Mesenteric fat pad (tissue), 1 donor: ENCODE measurements around the gene C1QL4. TPM values are rescaled to one million over a fixed set of nuclear protein-coding genes. Genes with fewer than 3 reads are reported as not detected.

Experiments used
- DNase-seq: peaks from one replicate; pipeline ENCODE4 v3.0.0-alpha.2; 2020; ENCODE audit warnings: low spot score
- total RNA-seq: library from RNA; stranded (reverse); fragmentation: NEBNext Ultra II Directional; extraction: Animal tissue kit (Norgen Biotek cat#: 25700); gene quantifications from one replicate; pipeline ENCODE4 v1.2.1, GENCODE V29; 2021
- donor health status: DM: yes; HTN: yes; CAD: no.

Gene C1QL4
- total RNA-seq, 1 donor from 2014 or later, result not detected

DNA sequence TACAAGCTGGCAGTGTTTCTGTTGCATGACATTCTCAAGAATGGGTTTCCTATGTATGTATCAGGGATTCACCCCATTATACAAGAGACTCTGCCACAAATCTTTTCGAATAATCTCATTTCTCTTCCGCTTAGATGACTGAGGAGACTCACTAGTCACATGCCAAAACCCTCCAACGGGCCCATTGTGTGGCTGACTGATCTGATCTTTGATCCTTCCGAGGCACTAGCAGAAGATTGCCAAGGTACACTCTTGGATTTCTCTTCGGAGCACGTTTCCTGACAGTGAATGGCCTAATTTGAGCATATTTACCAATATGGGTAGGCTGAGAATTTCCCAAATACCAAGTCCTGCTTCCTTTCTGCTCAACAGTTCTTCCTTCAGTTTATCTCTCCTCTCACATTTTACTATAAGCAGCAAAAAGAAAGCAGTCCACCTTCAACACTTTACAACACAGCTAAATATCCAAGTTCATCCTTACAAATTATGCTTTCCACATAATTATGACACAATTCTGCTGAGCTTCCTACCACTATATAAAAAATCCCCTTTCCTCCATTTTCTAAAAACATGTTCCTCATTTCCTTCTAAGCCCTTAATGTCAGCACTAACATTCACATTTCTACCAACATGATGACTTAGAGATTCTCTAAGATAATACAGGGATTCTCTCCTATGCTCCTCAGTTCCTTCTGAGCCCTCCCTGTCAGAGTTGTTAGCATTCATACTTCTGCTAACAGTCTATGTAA, 31.1 kb downstream of the C1QL4 start:
- no peak for DNase-seq

DNA sequence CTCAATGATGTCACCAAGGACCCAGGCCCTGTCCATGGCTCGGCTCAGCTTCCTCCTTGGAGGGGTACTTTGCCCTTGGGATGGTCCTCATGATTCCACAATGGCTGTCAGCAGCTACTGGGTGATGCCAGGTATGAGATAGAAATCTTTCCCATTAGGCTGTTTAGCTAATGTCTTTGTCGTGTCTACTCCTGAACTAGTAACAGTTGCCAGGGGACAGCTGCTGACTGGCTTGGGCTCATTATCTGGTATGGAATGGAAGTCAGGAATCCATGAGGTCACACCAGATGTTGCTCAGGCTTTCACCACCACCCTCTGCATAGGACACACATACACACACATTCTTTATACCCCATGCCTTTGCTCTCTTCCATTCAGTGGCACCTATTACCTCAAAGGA, 32.8 kb downstream of the C1QL4 start:
- DNase-seq, result no peak

DNA sequence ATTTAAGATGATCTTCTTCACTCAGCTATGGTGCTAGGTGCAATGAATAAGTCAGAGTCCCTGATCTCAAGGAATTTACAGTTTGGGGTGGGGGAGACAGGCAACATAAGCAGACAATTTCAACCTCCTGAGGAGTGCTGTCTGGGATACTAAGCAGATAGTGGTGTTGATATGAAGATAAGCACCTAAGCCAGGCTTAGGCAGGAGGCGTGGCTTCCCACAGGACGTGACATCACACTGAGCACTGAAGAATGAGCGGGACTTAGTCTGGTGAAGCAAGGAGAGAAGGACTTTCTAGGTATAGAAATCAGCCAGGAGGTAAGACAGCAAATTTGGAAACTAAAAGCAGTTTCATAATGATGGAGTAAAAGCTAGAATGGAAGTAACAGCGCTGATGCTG, 35.2 kb downstream of the C1QL4 start:
- DNase-seq, result no peak

DNA sequence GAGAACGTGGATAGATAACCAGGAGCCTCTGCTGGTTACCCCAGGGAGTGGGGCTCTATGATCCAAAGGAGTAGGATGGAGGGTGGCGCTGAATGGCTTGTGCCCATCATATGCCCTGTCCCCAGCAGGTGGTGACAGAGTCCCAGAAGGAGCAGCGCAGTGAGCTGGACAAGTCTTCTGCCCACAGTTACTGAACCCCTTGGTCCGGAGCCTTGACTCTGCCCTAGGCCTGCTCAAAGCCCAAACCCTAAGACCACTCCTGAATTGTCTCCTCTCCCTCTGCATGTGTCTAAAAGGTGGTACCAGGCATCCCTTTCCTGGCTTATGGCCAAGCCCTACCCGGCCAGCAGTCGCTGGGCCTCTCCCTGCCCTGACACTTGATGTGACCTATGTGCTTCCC, 38.8 kb downstream of the C1QL4 start:
- DNase-seq, result no peak

DNA sequence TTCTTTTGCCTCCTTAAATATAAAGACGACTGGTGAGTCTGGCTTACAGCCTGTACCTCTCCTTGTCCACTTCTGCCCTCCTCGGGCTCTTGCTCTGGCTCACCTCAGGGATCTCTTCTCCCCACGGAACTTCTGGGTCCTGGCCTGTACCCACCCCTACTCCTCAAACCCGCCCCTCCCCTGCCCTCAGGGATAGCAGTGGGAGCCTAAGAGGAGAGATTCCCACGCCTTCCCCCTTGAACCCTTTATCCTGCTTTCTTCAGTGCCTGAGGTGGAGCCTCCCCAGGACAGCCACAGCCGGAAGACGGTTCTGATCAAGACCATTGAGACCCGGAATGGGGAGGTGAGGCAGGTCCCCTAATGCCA, 39.3 kb downstream of the C1QL4 start:
- no peak for DNase-seq

DNA sequence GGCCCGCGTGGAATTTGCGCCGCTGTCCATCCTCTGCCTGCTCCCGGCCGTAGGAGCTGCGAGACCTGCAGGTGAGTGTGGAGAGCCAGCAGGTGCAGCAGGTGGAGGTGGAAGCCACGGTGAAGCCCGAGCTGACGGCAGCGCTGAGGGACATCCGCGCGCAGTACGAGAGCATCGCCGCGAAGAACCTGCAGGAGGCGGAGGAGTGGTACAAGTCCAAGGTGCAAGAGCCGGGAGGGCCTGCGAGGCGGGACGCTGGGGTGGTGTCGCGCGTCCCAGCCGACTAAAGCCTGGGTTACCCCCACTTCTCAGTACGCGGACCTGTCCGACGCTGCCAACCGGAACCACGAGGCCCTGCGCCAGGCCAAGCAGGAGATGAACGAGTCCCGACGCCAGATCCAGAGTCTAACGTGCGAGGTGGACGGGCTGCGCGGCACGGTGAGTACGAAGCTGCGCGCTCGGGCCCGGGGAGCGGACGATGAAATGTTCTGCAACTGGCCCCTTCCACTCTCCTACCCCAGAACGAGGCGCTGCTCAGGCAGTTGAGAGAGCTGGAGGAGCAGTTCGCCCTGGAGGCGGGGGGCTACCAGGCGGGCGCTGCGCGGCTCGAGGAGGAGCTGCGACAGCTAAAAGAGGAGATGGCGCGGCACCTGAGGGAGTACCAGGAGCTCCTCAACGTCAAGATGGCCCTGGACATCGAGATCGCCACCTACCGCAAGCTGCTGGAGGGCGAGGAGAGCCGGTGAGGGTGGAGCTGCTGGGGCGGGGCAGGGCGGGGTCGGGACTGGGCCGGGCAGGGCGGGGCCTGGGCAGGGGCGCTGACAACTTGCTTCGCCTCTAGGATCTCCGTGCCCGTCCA, 39.9 kb downstream of the C1QL4 start:
- DNase-seq, result no peak

DNA sequence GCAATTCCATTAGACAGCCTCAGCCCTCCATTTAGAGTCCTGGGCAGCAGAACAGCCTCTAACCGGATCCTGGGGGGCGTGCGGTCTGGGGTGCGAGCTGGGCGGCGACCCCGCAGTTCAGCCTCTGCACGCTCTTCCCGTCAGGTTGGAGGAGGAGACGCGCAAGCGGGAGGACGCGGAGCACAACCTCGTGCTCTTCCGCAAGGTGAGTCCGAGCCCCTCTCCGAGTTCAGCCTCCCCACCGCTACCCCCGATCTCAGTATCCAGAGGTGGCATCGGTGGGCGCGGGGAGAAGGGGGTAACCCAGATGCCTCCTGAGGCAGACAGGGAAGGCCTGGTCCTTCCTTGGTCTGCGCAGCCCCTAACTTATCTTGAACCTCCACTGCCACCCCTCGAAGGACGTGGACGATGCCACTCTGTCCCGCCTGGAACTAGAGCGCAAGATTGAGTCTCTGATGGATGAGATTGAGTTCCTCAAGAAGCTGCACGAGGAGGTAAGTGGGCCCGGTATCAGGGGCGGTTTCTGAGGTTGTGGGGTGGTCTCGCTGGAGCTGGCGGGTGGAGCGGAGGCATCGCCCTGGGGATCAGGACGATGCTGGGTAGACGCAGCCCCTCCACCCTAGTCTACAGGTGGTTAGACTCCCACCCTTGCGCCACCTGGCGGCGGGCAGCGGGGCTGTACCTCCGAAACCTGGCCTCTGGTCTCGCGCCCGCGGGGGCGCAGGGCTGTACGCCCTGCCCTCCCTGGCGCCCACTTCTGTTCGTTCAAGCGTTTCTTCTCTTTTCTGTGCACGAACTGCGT, 40.8 kb downstream of the C1QL4 start:
- DNase-seq, result no peak

DNA sequence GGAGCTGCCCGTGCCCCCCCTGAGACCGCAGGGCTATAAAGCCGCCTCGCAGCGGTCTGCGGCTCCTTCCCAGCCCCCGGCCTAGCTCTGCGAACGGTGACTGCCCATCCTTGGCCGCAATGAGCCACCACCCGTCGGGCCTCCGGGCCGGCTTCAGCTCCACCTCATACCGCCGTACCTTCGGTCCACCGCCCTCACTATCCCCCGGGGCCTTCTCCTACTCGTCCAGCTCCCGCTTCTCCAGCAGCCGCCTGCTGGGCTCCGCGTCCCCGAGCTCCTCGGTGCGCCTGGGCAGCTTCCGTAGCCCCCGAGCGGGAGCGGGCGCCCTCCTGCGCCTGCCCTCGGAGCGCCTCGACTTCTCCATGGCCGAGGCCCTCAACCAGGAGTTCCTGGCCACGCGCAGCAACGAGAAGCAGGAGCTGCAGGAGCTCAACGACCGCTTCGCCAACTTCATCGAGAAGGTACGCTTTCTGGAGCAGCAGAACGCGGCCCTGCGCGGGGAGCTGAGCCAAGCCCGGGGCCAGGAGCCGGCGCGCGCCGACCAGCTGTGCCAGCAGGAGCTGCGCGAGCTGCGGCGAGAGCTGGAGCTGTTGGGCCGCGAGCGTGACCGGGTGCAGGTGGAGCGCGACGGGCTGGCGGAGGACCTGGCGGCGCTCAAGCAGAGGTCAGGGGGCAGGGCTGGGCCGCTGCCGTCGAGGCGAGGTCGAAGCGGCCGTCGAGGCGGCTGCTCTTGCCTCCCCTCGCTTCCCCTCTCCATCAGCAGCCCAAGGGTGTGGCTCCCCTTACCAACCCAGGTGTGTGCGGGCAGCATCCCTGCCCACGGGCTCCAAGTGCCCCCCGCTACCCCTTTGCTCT, 41.7 kb downstream of the C1QL4 start, which contains the start of gene PRPH:
TSS of gene PRPH (plus strand) at position 66 of the 855 bp plus-strand sequence. CDS start at position 120, 54 bp downstream.
- no peak for DNase-seq

DNA sequence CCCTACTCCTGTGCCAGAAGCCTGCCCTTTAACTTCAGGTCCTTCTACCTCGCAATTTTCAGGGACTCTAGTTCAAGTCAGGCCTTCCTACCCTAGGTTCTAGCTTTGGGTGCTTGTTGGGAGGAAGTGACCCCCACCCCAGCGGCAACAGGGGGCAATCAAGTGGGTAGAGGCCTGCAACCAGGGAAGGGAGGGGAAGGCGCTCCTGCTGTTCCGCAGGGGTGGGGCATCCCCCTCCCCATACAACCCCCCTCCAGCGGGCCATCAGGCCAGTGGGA, 42.2 kb downstream of the C1QL4 start:
- DNase-seq, result no peak

DNA sequence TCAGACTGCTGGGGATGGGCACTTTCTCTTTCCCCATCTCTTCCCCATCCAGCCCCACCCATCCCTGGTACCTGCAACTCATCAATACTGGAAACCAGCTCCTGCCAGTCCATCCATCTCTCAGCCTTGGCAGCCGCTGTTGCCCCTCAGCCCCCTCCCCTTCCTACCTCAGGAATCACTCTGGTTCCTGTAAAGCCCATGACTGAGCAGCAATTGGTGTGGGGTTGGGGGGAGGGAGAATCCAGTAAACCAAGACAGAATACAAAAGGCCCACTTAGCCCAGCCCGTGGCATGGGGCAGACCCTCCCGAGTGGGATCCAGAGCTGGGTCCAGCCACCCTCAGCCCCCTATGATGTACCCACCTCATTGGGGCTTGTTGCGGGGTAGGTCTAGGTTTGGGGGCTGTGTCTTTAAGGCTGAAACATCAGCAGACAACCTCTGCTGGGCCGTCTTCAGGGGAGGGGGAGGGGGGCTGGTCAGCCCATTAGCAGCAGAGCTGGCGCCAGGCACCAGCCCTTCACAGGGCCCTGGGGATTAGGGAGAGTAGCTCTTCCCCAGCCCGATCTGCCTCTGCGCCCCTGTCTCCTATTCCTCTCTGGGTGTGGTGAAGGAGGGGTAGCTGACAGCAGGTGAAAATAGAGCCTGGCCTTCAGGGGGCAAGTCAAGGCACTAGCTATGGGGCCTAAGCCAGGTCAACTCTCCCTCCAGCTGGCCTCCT, 42.7 kb downstream of the C1QL4 start:
- DNase-seq, result no peak

DNA sequence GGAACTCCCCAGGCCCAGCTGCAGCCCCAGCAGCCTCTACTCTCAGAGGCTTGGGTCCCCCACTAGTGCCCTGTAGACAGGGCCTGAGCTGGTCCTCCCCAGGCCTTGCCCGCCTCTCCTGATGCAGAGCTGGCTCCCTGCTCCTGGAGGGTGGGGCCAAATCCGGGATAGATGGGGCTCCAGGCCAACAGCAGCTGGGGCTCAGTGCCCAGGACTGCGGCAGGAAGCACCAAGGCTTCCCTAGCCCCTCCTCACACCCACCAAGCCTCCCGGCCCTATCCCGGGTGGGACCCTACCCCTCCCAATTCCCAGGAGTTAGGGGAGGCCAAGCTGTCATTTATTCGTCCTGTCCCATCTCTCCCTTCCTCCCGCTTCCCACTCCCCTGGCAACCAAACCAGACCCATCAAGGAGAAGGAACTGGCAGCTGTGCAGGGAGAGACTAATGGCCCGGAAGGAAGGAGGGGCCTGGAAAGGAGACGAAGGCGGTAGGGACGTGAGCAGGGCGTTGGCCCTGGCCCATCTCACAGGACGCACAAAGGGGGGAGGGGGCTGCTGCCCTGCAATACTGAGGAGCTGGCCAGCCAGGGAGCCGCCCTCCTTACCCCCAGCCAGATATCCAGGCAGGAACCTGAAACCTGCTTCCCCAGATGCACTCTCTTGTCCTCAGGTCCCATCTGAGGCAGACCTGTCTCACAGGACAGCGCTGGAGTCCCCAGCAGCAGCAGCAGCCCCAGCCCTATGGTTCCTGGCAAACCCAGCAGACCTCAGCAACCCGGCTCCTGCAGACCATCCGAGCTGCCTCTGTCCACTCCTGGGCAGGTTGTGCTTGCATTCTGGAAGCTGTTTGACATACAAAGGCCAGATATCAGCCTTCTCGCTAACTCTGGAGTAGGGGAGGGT, 43.7 kb downstream of the C1QL4 start:
- no peak for DNase-seq

DNA sequence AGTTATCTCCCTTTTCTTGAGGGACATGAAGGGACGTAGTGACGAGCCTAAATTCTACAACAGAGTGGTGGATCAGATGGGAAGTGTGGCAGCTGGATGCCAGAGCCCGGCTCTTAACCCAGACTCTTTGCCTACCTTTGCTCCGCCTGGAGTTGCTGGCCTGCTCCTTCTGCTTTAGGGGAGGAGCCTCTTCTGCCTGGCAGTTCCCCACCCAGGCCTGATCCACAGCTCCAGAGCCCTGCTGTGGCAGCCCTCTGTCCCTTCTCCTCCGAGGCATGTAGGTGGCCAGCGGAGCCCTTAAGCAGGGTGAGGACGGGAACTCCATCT, 44.3 kb downstream of the C1QL4 start:
- no peak for DNase-seq

DNA sequence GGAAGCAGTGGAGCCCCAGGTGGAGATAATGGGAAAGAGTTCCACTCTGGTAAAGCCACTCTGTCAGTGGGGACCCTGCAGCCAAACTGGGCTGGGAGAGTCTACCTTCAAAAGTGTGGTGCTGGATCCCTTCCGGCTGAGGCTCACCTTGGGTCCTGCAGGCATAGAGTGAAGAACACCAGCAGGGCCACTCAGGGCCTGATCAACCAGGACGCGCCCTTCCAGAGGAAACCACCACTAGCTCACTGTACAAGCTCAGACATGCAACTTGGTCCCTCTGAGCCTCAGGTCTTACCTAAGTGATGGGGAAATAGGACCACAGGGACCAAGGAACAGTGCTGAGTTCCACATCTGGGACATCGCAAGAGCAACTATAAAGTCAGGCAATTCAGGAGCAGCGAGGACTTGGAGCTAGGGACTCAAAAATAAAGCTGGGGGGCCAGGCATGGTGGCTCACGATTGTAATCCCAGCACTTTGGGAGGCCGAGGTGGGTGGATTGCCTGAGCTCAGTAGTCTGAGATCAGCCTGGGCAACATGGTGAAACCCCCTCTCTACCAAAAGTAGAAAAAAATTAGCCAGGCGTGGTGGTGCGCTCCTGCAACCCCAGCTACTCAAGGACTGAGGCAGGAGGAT, 47.9 kb downstream of the C1QL4 start:
- DNase-seq, result no peak

DNA sequence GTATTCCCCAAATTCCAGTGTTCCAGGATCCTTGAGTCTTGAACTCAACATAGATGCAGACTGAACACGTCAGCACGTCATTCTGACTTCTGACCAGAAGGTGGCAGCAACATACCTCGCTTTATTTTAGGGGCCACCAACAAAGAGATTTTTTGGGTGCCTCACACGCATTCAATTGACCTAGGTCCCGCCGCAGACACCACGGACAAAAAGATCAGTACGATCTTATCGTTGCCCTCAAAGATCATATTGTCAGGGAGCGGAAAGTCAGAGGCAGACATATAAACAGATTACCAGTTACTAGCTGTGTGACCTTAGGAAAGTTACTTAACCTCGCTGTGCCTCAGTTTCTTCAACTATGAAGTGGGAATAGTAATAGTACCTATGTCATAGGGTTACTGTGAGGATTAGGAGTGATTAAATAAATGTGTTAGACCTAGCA, 48.6 kb downstream of the C1QL4 start:
- no peak for DNase-seq

DNA sequence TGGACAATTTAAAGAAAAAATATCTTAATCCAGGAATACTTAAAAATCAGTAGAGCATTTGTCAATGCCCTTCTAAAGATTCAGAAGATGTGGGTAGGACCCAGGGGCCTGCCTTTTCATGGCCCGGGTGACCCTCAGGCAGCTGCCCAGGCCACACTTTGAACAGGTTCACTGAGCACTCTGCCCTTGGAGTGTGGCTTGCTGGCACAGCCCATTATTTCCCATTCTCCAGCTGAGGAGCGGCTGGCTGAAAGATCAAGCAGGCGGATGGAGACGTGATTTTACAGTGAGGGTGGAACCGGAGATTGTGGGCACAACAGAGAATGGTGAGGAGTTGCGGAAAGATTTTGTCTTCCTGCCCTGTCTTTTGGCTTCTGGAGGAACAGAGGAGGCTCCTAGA, 49.1 kb downstream of the C1QL4 start:
- no peak for DNase-seq

DNA sequence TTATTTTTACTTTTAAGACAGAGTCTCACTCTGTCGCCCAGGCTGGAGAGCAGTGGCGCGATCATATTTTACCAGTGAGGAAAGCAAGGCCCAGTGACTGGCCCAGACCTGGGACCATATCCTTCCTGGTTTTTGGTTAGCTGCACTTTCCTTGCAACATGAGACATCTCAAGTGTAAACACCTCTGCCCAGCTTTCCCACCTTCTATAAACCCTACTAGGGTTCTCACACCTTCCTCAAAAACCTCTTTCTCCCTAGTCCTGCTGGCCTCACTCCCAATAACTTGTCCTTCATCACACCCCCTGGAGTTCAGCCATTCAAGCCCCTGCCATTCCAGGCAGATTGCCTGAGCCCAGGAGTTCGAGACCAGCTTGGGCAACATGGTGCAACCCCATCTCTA, 52.3 kb downstream of the C1QL4 start:
- DNase-seq, result no peak

DNA sequence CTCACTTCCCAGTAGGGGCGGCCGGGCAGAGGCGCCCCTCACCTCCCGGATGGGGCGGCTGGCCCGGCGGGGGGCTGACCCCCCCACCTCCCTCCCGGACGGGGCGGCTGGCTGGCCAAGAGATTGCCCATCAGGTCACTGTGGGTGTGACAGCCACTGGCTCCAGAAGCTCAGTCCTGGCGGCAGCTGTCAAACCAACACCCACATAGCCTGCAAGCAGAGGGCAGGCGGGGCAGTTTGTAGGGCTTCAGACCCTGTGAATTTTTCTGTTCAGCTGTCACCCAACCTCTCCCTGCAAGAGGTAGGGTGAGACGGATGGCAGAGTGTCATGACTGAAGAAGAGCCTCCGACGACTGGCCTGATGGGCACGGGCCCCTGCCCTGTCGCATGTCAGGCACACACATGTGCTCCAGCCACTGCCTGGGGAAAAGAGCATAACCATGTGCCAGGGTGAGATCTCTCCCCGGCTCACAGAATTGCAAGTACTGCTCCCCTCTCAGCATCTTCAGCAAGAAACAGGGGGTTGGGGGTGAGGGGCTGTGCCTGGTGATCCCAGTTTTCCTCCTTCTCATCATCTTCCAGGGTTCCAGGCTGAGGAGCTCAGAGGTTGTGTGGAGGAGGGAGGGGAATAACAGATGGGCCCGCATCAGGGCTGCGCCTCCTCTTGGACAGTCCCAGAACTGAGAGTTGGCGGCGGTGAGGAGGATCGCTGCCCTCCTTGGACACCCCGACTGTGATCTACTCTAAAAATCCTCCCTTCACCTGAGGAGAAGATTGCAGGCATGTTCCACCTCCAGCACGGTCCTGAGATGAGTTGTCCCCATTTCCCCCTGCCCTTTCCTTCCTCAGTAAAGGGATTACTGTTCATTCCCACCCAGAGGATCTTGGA, 53.2 kb downstream of the C1QL4 start:
- no peak for DNase-seq
